Measurements from ENCODE around the gene PPTC7. TPM values are rescaled to one million over a fixed set of nuclear protein-coding genes. Genes with fewer than 3 reads are reported as not detected.

Gene PPTC7
- total RNA-seq, 3 donors from 2014 or later (not counting 1 experiment from before 2014, with no cell fraction given) = 44.0 to 52.7 (median 48.0) TPM

GRCh38 chr12:110550981-110551380, 32.1 kb downstream of the PPTC7 start:
- TF ChIP-seq CTCF (IDR thresholded peaks at IDR 0.05) = no peak
- no peaks in the 10 kb centered on the region for H3K27me3 ChIP-seq (ENCODE audit: control insufficient read depth, insufficient read depth, low read length)
- H3K27ac ChIP-seq (ENCODE audit: low read length) = no peak overlapping the region
- H3K9me3 ChIP-seq (ENCODE audit: control insufficient read depth, insufficient read depth, low read length) = no peaks in the 10 kb centered on the region
- H3K4me3 ChIP-seq (ENCODE audit: low read length) = no peak overlapping the region
- H3K36me3 Mint-ChIP-seq = no peaks in the 10 kb centered on the region
- H3K4me1 ChIP-seq (ENCODE audit: control insufficient read depth, insufficient read depth, low read length) = no peaks in the 10 kb centered on the region
- no peaks in the 10 kb centered on the region for H3K27me3 Mint-ChIP-seq (ENCODE audit: low read depth in 2 of 2)
- H3K9me3 Mint-ChIP-seq = no peaks in the 10 kb centered on the region
- no peak for DNase-seq
- 100% methylated on average over 3 of the region's 4 CpGs for WGBS (ENCODE audit: insufficient coverage)
- peak overlapping the region; percentile 54 to 70 for H3K27ac Mint-ChIP-seq
- intact Hi-C loops (cut with micrococcal nuclease) = no loop called here
- no peak overlapping the region for H3K4me3 Mint-ChIP-seq
- ATAC-seq = no peak
- peaks cover 24% of the 10 kb centered on the region for H3K36me3 ChIP-seq (ENCODE audit: control insufficient read depth, insufficient read depth, low read length)
- H3K4me1 Mint-ChIP-seq = peaks cover 40 to 52% of the 10 kb centered on the region in 2 donors

GRCh38 chr12:110549716-110550115, 33.4 kb downstream of the PPTC7 start:
- intact Hi-C loops (cut with micrococcal nuclease) = loop anchor here (5.0 kb wide), 1 partner anchor 33 kb away; the partner anchor contains the start of gene PPTC7
- Histone ChIP-seq H3K36me3 (ENCODE audit: control insufficient read depth, insufficient read depth, low read length) (peaks cover 32% of the 10 kb centered on the region), H3K27ac (ENCODE audit: low read length) (no peak overlapping the region), H3K4me1 (ENCODE audit: control insufficient read depth, insufficient read depth, low read length) (no peaks in the 10 kb centered on the region), H3K9me3 (ENCODE audit: control insufficient read depth, insufficient read depth, low read length) (no peaks in the 10 kb centered on the region), H3K4me3 (ENCODE audit: low read length) (no peak overlapping the region), H3K27me3 (ENCODE audit: control insufficient read depth, insufficient read depth, low read length) (no peaks in the 10 kb centered on the region)
- H3K27me3 Mint-ChIP-seq (ENCODE audit: low read depth in 2 of 2) = no peaks in the 10 kb centered on the region
- H3K27ac Mint-ChIP-seq = peak overlapping the region; percentile 28 to 70
- no peak for ATAC-seq
- no peak for TF ChIP-seq CTCF (IDR thresholded peaks at IDR 0.05)
- H3K36me3 Mint-ChIP-seq = no peaks in the 10 kb centered on the region
- no peak overlapping the region for H3K4me3 Mint-ChIP-seq
- no peak for DNase-seq
- no peaks in the 10 kb centered on the region for H3K9me3 Mint-ChIP-seq
- H3K4me1 Mint-ChIP-seq = peaks cover 34 to 46% of the 10 kb centered on the region in 2 donors
- 96% methylated on average over 2 of the region's 2 CpGs for WGBS (ENCODE audit: insufficient coverage)

- H3K27ac ChIP-seq (ENCODE audit: low read length) = no peak overlapping the region
- no peaks in the 10 kb centered on the region for H3K9me3 ChIP-seq (ENCODE audit: control insufficient read depth, insufficient read depth, low read length)
- Mint-ChIP-seq H3K9me3 (no peaks in the 10 kb centered on the region), H3K36me3 (no peaks in the 10 kb centered on the region), H3K27ac (peak overlapping the region in 1 of 2 donors; percentile 28), H3K27me3 (ENCODE audit: low read depth in 2 of 2) (no peaks in the 10 kb centered on the region), H3K4me1 (peaks cover 35 to 43% of the 10 kb centered on the region in 2 donors), H3K4me3 (no peak overlapping the region)
- no peaks in the 10 kb centered on the region for H3K27me3 ChIP-seq (ENCODE audit: control insufficient read depth, insufficient read depth, low read length)
- DNase-seq (no peak), ATAC-seq (no peak)
- peaks cover 38% of the 10 kb centered on the region for H3K36me3 ChIP-seq (ENCODE audit: control insufficient read depth, insufficient read depth, low read length)
- intact Hi-C loops (cut with micrococcal nuclease) = loop anchor here (5.0 kb wide), 1 partner anchor 34 kb away; the partner anchor contains the start of gene PPTC7
- H3K4me1 ChIP-seq (ENCODE audit: control insufficient read depth, insufficient read depth, low read length) = no peaks in the 10 kb centered on the region
- 85% methylated on average over 7 of the region's 7 CpGs for WGBS (ENCODE audit: insufficient coverage)
- H3K4me3 ChIP-seq (ENCODE audit: low read length) = no peak overlapping the region
- no peak for TF ChIP-seq CTCF (IDR thresholded peaks at IDR 0.05)
Observed at GRCh38 chr12:110548678-110549077, 34.4 kb downstream of the PPTC7 start.

GRCh38 chr12:110547090-110547489, 36.0 kb downstream of the PPTC7 start:
- H3K4me1 Mint-ChIP-seq = peaks cover 39 to 47% of the 10 kb centered on the region in 2 donors

More at GRCh38 chr12:110547090-110547489, 36.0 kb downstream of the PPTC7 start:
- no peaks in the 10 kb centered on the region for H3K27me3 ChIP-seq (ENCODE audit: control insufficient read depth, insufficient read depth, low read length)
- Mint-ChIP-seq H3K36me3 (no peaks in the 10 kb centered on the region), H3K27ac (no peak overlapping the region), H3K4me3 (no peak overlapping the region), H3K9me3 (no peaks in the 10 kb centered on the region), H3K27me3 (ENCODE audit: low read depth in 2 of 2) (no peaks in the 10 kb centered on the region)
- WGBS (ENCODE audit: insufficient coverage) = 95% methylated on average over 1 of the region's 2 CpGs
- H3K36me3 ChIP-seq (ENCODE audit: control insufficient read depth, insufficient read depth, low read length) = peaks cover 41% of the 10 kb centered on the region
- TF ChIP-seq CTCF (IDR thresholded peaks at IDR 0.05) = no peak
- ATAC-seq = no peak
- no peak for DNase-seq
- H3K27ac ChIP-seq (ENCODE audit: low read length) = no peak overlapping the region
- intact Hi-C loops (cut with micrococcal nuclease) = loop anchor here (5.0 kb wide), 1 partner anchor 35 kb away; the partner anchor contains the start of gene PPTC7
- H3K4me1 ChIP-seq (ENCODE audit: control insufficient read depth, insufficient read depth, low read length) = no peaks in the 10 kb centered on the region
- no peak overlapping the region for H3K4me3 ChIP-seq (ENCODE audit: low read length)
- H3K9me3 ChIP-seq (ENCODE audit: control insufficient read depth, insufficient read depth, low read length) = no peaks in the 10 kb centered on the region
